ENCODE data around the gene ADD1.
"Not testable (repeated sequence)": the region's sequence is repeated elsewhere in the genome, so short reads cannot be mapped to it uniquely, and the experiment has no call there.

Gene ADD1

DNA sequence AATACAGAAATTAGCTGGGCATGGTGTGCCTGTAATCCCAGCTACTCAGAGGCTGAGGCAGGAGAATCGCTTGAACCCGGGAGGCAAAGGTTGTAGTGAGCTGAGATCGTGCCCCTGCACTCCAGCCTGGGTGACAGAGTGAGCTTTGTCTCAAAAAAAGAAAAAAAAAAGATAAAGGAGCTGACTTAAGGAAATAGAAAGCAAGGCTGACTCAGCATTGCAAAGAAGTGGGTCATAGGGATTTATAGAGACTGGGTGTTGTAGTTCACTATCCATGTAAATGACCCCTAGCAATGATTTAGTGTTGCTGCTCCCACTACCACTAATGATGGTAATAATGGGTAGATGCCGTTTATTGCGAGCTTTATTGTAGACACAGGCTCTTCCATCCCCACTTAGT lies 47.6 kb downstream of the ADD1 start:
- no peak for DNase-seq

DNA sequence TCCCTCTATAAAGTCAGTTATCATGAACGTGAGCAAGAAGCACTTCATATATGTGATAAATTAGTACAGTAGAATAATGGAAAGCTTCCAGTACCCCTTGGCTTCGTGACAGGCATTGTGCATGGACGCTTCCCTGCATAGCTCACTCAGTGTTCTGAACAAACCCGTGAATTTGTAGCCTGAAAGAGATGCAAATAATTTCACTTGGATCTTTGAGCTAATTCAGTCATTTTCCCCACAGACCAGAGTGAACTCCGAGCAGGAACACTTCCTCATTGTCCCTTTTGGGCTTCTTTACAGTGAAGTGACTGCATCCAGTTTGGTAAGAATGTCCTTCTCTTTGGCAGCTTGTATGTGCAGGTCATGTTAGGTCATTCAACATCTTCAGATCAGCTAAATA lies 50.1 kb downstream of the ADD1 start:
- DNase-seq = no peak

DNA sequence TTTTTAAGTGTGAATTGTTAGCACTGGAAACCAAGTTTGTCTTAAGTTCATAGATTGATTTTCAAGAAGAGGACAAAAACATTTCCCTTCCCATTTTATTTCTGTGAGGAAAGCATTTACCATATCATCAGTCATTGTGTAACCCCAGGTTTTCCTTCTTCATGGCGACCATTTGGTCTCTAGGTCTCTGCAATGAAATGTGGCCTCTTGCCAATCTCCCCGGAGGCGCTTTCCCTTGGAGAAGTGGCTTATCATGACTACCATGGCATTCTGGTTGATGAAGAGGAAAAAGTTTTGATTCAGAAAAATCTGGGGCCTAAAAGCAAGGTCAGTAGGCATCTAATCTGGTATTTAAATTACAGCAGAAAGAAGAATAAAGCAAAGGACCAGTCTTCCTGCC lies 54.4 kb downstream of the ADD1 start:
- DNase-seq = no peak

DNA sequence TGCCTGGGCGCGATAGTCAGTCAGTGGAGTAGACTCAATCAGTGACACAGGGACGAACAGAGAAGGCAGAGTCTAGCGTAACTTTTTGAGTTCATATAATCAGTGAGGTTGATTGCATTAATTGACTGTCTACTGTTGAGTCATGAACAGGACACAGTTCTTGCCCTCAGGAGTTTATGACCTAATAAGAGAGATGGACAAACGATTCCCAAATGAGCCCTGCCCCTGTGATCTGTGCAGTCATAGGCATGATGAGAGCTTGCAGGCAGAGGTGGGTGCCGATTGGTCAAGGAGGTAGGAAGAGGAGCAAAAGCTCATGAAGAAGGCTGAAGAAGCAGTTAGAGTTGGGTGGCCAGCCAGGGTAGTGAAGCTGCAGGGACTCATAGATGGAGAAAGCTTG lies 57.1 kb downstream of the ADD1 start:
- no peak for DNase-seq

DNA sequence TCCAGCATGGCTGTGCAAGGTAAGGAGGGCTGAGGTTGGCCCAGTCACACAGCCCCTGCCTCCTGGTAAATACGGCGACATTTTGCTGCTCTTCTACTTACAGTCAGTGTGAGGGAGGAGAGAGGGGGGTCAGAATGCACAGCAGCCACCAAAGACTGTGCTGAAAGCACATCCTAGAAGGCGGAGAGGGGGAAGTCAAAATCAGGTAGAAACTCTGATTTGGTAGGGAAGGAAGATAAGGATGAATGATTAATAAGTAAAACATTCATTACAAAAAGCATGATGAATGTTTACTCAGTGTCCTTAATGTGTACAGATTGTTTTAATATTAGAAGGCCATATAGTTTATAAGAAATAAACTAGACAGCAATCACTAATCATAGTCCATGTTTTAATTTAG lies 57.5 kb downstream of the ADD1 start:
- no peak for DNase-seq

DNA sequence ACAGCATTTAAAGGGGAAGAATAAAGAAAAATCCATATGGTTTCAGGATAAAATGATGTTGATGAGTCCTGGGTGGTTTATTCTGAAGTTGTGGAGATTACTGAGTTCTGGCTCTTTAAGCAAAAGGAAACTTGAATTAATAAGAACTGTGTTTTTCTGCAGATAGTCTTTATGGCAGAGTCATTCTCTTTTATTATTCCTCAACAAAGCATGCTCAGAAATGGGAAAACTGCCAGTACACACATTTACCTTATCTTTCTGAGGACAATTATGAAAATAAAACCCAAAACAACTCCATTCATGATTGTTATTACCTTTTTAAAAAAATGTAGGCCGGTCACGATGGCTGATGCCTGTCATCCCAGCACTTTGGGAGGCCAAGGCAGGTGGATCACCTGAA lies 58.5 kb downstream of the ADD1 start:
- DNase-seq = no peak

DNA sequence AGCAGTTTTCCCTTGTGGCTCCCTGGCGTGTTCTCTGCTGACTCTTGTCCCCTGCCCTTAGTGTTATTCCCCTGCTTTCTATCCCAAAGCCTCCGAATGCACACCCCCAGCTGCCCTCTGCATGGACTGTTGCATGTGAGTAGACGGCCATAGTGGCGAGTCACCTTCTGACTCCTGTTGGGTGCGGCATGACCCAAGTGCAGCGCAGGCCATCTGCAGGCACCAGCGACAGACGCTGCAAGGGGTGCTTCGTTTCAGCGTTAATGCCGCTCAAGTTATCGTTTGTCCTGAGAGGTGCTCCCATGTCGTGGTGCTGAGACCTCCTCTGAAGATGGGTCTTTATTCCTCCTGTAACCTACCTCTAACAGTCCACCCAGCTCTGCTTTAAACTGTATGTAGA lies 61.9 kb downstream of the ADD1 start:
- no peak for DNase-seq

DNA sequence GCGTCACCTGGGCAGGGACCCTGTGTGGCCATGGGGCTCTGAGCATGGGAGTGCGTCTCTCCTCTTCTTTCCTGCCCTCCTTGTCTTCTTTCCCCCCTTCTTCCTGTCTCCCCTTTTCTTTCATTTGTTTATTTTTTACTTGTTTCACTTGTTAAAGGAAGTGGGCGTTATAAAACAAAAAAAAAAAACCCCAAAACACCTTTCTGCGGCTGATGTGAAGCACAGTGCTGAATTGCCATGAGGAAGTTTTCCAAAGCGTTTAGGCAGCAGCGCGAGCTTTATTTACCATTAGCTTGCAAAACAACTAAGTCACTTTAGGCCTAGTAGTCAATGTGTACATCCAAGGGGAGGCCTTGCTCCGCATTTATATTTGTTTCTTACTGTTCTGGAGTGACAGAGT lies 62.6 kb downstream of the ADD1 start:
- DNase-seq = no peak

DNA sequence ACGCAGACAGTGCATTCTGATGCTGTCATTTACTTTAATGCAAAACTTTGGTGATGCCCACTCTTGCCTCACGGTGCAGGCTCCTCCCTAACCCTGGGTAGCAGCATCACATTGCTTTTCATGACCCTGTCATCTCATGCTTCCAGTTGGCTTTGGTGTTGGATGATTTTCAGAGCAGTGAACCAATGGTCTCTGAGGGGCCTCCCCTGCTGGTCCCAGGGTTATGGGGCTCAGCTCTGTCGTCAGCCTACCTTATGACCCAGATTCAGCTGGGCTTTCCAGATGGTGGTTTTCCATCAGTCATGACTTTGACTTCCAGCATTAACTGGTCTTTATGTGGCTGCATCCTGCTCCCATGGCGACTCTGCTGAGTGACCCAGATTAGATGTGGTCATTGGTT lies 63.6 kb downstream of the ADD1 start:
- no peak for DNase-seq

DNA sequence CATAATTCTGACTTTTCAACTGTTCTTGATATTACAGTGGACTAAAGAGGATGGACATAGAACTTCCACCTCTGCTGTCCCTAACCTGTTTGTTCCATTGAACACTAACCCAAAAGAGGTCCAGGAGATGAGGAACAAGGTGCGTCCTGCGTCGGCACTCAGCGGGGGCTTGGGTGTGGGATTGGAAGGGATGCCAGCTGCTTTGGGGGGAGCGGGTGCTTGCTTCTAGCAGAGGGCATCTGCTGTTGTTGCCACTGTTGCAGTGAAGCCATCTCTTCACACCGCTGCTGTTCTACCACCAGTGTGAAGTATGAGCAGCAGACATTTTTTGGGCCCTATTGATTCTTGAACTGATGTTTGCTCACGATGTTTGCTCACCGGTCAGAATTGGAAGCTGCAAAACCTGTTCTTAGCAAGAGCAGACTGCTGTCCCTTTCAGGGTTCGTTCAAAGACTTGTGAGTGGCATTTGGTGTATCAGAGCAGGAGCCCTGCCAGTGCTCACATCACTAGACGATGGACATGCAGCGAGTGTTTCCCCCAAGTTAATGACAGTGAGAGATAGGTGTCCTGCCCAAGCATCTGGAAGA lies 64.2 kb downstream of the ADD1 start:
- no peak for DNase-seq

DNA sequence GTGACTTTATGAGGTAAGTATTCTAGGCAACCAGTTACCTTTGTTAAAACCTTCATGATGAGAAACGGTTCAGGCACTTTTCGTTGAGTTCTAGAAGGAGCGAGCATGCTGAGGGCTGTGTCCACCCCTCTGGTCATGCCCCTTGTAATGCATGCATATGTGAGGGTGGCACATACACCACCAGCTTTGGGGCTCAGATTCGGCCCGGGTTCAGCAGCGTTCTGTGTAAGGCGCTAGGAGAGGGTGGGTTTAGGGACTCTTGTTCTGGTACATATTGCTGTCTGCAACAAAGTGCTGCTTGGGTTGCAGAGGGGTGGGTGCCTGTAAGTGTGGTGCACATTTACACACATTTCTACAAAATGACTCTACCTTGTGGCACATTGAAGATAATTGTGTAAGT lies 65.0 kb downstream of the ADD1 start:
- DNase-seq = no peak

DNA sequence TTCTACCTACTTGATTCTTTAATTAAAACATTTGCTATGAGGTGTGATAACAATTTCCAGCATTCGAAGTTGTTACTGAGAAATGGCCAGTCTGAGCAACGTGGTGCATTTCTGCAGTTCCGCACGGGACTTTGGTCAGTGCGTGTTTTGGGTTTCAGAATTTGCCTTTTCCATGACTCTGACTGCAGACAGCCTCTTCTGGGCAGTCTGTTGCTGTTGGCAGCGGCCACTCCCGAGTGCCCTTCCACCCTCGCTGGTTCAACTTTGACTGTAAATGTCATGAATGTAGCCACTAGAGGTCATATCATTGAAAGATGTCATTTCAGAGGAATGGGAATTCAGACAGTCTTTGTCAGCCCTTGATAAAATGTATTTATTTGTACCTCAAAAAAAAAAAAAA lies 65.9 kb downstream of the ADD1 start:
- DNase-seq = no peak

DNA sequence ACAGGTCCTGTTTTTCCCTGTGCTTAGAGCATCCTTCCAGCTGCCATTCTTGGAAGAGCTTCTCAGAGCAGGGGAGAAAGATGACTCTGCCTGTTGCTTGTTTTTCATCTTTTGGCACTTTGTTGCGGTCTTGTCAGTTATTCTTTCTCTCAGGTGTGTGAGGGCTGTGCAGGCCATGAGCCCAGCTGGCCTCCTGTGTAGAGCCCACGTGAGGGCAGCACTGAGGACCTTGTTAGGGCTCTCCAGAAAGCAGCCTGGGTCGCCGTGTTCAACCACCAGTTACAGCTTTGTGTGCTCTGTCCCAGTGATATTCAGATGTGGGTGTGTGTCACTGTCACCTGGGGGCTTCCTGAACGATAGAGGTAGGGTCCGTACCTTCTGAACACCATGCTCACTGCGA lies 66.8 kb downstream of the ADD1 start:
- DNase-seq = no peak

DNA sequence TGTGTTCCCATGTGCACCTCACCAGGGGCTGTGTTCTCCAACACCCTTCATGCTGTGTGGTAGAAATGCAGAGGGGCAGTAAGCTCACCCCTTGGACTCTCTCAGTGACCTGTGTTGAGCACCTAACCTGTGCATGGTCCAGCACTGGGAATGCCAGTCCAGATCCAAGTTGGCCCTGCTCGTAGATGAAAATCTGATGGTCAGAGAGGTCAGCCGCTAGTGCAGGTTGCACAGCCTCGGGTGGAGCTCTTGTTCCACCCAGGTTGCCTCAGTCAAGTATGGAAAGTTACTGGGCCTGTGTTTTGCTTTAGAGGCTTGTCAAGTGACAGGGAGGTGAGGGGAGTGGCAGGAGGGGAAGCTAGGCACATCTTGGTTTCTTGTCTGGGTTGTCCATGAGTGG lies 68.2 kb downstream of the ADD1 start:
- DNase-seq = no peak

DNA sequence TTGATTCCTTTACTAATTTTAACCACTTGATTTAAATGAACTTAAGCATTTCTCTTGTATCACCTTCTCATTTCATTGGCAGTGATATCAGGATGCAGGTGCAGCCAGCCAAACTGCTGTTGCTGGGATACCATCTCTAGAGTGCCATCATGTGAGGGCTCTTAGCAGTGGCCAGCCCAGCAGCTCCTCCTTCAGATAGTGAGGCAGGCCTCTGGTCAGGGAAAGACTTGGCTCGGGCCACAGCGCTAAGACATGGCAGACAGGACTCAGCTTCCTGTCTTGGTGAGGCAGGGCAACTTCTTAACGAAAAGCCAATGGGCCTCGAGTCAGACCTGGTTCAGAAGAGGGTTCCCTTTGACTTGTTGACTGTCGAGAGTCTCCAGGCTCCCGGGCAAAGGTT lies 69.5 kb downstream of the ADD1 start:
- DNase-seq = no peak

DNA sequence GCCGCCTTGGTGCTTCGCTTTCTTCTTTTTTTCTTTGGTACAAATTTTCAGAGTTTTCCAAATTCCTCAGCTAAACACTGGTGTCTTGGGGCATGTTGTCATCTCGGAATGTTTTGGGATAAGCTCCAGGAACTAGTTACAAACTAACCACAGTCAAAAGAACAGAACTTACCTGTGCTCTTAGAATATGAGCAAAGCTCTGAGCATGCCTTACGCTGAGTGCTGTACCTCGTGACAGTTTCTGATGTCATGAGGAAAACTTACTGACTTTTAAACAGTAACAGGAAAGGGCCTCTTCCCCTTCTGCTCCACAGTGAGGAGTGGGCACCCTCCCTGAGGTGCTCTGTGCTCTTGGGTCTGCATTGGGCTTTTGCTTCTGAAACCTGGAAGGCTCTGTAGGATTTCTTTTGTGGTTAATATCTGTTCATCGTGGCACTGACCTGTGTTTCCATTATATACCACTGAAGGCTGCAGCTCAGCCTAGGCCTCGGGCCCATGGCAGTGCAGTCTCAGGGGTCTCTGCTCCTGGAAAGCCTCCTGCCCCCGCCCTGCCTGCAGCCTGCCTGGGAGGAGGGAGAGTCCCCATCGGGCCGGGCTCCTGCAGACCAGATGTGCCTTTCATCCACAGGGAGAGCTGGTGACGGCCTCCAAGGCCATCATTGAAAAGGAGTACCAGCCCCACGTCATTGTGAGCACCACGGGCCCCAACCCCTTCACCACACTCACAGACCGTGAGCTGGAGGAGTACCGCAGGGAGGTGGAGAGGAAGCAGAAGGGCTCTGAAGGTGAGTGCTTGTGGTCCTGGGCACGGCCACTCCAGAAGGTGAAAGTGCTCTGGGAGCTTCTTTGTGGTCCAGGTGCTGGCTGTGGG lies 70.8 kb downstream of the ADD1 start:
- no peak for DNase-seq

DNA sequence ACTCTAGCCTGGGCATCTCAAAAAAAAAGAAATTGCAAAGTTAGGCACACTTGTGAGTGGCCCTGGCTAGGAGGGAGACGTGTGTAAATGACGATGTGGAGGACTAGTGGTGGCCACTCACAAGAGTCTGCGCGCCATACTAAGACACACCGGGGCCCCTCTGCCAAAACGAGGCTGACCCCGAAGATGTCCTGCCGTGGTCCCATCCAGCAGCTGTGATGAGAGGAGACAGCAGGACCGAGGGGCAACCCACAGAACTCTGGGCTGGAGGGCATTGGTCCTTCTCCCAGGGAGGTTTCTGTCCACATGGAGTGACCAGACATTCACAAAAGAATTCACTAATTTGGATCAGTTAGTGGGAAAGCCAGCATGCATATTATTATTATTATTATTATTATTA lies 72.1 kb downstream of the ADD1 start:
- no peak for DNase-seq

DNA sequence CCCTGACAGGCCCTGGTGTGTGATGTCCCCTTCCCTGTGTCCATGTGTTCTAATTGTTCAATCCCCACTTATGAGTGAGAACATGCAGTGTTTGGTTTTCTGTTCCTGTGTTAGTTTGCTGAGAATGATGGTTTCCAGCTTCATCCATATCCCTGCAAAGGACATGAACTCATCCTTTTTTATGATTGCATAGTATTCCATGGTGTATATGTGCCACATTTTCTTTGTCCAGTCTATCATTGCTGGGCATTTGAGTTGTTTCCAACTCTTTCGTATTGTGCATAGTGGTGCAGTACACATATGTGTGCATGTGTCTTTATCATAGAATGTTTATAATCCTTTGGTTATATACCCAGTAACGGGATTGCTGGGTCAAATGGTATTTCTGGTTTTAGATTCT lies 73.1 kb downstream of the ADD1 start:
- not testable (repeated sequence) for DNase-seq

DNA sequence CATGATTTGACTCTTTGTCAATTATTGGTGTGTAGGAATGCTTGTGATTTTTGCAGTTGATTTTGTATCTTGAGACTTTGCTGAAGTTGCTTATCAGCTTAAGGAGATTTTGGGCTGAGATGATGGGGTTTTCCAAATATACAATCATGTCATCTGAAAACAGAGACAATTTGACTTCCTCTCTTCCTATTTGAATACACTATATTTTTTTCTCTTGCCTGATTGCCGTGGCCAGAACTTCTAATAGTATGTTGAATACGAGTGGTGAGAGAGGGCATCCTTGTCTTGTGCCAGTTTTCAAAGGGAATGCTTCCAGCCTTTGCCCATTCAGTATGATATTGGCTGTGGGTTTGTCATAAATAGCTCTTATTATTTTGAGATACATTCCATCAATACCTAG lies 74.7 kb downstream of the ADD1 start:
- not testable (repeated sequence) for DNase-seq

DNA sequence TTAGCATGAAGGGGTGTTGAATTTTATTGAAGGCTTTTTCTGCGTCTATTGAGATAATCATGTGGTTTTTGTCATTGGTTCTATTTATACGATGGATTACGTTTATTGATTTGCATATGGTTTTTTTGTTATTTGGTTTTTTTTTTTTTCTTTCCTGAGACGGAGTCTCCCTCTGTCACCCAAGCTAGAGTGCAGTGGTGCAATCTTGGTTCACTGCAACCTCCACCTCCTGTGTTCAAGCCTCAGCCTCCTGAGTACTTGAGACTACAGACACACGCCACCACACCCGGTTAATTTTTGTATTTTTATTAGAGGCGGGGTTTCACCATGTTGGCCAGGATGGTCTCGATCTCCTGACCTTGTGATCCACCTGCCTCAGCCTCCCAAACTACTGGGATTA lies 75.1 kb downstream of the ADD1 start:
- DNase-seq = not testable (repeated sequence)

DNA sequence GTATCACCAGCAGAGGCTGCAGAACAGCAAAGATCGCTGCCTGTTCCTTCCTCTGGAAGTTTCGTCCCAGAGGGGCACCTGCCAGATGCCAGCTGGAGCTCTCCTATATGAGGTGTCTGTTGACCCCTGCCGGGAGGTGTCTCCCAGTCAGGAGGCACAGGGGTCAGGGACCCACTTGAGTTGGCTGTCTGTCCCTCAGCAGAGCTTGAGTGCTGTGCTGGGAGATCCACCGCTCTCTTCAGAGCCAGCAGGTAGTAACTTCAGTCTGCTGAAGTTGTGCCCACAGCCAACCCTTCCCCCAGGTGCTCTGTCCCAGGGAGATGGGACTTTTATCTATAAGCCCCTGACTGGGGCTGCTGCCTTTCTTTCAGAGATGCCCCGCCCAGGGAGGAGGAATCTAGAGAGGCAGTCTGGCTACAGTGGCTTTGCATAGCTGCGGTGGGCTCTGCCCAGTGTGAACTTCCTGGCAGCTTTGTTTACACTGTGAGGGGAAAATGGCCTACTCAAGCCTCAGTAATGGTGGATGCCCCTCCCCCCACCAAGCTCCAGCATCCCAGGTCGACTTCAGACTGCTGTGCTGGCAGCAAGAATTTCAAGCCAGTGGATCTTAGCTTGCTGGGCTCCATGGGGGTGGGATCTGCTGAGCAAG lies 78.9 kb downstream of the ADD1 start:
- DNase-seq = not testable (repeated sequence)

DNA sequence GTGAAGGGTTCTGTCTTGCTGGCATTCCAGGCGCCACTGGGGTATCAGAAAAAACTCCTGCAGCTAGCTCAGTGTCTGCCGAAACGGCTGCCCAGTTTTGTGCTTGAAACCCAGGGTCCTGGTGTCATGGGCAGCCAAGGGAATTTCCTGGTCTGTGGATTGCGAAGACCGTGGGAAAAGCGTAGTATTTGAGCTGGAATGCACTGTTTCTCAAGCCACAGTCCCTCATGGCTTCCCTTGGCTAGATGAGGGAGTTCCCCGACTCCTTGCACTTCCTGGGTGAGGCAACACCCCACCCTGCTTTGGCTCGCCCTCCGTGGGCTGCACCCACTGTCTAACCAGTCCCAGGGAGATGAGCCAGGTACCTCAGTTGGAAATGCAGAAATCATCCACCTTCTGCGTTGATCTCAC lies 79.5 kb downstream of the ADD1 start:
- DNase-seq = no peak

DNA sequence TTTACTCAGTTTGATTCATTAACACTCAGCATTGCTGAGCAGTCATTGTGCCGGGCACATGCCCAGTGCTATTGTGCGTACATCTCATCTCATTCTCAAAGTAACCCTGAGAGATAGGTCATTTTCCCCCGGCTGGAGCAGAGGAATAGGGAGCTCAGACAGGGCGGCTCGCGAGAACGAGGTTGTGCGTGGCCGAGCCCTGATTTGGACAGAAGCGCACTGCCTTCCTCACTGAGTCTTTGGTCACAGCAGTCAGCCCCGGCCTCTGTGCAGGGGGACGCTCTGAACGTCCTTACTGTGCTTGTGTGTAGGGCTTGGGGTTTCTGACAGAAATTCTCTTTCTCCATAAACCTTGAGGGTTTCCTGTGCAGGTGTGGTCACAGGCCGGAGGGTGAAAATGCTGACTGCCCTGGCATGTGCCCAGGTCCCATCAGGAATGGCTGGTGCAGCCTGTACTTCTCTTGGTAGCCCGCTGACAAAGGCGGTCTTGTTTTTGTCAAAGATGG lies 80.1 kb downstream of the ADD1 start:
- no peak for DNase-seq

DNA sequence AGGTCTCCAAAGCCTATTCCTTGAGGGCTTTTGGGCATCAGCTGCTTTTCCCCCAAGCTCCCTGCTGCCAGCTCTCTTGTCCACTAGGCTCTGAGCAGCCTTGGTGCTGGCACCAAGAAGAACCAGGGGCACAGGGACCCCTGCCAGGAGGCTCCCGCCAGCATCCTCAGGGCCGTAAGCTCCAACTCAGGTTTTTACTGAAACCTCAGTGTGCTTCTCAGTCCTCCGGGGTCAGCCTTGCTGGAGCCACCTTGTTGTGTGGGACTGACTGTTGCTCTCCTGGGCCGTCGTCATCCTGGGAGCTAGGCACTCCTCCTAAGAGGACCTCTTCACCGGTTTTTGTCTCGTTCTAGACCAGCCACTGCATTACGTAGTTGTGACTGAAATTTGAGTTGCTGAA lies 80.6 kb downstream of the ADD1 start:
- no peak for DNase-seq
